HG03442 (cell line): ENCODE data around the gene MROH2A.
"Not testable (repeated sequence)": the region's sequence is repeated elsewhere in the genome, so short reads cannot be mapped to it uniquely, and the experiment has no call there.

Source experiments
- ATAC-seq: cut with Tn5 transposase; IDR thresholded peaks from one replicate; pipeline ENCODE4 v1.9.1; 2021; ENCODE audit warnings: mild to moderate bottlenecking, moderate library complexity; ENCODE audit not compliant: unreplicated experiment

MROH2A gene

DNA sequence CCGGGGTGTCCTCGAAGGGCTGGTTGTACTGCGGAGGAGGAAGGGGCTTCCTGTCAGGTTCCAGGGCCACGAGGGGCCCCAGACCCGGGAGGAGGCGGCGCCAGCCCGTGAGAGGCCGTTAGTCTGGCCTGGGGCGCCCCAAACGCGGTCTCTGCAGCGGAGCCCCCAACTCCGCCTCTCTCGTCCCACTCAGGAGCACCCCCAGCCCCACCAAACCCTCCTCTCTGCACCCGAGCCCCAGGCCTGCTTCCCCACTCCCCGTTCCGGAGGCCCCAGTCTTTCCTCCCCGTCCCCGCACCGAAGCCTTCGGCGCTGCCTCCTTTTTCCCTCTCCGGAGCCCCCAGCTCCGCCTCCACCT lies 75.7 kb downstream of the MROH2A start:
- ATAC-seq, result no peak

DNA sequence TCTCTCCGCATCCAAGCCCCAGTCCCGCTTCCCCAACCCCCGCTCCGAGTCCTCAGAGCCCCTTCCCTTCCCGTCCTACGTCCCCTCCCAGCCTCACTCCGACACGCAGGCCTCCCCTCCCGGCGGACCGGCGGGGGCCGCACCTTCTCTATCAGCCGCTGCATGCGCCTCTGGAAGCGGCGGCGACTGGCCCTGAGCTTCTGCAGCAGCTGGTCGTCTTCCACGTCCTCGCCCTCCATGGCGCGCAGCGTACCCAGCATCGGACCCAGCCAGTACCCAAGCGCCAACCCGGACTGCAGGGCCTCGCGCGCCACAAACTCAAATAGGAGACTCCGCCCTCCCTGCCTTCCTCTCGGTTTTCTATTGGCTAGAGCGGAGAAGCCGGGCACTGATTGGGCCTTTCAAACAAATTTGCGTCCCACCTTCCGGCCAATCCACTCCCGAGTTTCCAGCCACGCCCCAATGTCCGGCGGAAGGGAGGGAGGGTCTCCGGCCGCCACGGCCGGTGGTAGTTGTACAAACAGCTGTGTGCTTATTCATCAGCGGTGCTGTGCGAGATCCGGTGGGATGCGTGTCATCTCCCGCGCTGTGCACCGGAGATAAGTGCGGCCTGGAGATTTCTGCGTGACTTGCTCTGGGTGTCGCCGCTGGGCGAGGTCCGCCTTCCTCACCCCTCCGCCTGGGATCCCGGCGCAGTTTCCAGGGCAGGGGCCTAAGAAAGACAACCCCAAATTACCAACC lies 76.3 kb downstream of the MROH2A start, which contains the start of gene HJURP:
HJURP (minus strand) TSS at position 295 of the 741 bp plus-strand sequence; CDS start at position 260, 35 bp downstream.
- peak; percentile 93 for ATAC-seq

DNA sequence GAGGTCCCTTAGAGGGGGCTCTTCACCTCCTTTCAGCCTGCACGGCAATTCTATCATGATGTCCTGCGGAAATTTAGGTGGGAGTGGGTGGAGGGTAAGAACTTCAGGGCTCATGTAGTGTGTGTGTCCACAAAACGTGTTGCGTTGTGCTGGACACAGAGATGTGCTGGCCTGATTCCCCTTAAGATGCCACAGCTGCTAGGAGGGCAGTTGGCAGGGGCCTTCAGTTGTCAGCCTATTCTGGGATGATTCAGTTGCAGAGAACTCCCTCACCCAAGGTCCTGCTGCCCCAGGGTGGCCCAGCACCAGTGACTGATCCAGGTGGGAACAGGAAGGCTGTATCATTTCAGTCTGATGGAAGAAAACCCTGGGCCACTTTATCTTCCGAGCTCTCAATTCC lies 77.2 kb downstream of the MROH2A start:
- ATAC-seq, result no peak

DNA sequence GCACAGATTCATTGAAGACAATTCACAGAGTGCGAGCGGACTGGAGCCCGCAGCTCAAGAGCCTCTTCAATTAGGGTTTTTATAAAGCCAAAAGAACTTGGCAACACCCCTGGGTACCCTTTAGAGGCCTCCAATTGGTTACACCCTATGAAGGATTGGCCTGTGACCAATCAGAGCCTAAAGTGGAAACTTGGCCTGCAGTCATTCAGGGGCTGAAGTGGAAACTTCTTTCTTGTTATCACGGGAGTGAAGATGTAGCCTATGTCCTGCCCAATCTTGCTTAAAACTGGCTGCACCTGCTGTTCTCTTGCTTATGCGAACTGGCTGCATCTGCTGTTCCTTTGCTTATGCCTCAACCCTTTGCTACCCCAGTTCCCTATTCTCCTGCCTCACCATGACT lies 78.1 kb downstream of the MROH2A start:
- ATAC-seq, result no peak

DNA sequence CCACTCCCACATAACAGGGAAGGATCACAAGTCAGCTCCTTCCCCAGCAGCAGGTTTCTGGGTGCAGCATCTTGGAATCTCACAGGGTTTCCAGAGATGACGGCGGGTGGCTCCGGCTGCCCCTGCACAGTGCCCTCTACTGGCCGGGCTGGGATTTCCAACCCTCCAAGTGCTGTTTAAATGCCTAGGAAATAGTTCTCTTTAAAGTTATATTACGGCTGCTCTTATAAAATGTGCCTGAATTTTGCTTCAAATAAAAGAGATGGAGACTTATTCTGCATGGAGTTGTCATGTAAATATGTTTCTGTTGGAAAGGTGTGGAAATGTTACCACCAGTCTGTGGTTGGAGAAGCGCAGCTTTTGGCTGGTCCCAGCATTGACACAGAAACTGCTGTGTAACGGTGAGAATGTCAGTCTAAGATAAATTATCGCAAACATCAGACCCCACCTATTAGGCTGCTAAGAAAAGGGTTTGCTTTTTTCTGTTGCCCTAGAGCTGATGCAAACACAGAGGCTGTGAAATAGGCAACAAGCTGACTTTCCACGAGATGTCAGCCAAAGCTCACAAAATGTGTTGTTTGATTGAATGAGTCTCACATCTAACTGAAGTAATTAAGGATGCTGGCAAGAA lies 79.5 kb downstream of the MROH2A start:
- ATAC-seq, result no peak

DNA sequence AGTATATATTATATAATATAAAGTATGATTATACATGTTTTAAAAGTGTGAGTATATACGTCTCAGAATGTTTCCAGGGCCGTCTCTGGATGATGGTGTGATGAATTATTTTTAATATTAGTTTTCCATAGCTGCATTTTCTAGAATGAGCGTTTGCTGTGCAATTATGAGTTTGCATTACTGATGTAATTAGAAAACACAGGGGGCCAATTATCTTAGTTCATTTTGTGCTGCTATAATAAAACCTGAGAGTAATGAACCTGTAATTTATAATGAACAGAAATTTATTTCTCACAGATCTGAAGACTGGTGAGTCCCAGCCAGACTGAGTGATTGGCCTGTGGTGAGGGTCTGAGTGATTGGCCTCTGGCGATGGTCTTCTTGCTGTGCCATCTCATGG lies 80.2 kb downstream of the MROH2A start:
- no peak for ATAC-seq

DNA sequence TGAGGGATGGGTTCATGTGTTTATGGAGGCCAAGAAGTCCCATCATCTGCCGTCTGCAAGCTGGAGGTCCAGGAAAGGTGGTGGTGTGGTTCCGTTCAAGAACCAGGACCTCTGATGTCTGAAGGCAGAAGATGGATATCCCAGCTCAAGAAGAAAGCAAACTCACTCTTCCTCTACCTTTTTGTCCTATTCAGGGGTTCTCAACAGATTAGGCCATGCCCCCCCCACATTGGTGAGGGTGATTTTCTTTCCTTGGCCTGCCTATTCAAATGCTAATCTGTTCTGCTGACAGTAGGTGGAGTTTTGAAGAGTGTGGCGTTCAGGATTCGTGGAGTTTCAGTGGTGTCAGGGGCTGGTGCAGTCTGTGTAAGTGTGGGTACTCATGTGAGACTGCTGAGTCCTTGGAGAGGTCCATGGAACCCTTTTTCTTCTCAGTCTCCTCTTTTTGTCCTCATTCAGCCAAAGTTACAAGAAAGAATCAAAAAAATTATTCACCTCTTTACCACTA lies 84.2 kb downstream of the MROH2A start:
- no peak for ATAC-seq

DNA sequence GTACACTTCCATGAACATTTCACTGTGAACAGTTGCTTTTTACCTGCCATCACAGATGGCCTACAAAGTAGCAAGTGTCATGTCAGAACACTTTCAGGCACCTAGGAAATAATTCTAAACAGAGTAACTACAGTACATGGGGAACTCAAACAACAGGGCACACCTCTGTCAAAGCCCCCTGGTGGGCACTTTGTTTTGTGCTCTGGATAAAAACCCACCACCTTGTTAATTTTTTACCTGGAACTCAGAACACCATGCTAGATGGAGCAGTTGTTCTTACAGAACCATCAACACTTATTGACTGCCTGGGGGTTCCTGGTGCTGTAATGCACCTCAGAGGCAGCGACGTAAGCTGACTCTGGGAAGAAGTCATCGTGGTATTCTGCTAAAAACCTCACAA lies 87.7 kb downstream of the MROH2A start:
- ATAC-seq, result no peak

DNA sequence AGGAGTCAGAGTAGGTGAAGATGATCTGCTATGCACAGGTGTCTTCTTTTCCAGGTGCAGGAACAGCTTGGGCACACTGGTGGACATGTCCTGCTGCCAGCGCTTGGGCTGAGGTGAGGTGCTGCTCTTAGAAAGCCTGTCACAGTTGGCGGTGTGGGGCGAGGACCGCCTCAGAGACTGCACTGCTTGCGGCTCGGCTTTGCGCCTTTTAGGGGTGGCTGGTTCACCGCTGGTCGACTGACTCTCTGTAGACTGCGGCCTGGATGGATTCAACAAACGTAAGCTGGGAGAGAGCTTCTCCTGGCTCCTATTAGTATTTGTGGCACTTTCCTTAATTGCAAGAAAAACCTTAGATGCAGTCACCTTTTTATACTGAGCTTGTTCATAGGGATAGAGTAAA lies 88.3 kb downstream of the MROH2A start:
- no peak for ATAC-seq

DNA sequence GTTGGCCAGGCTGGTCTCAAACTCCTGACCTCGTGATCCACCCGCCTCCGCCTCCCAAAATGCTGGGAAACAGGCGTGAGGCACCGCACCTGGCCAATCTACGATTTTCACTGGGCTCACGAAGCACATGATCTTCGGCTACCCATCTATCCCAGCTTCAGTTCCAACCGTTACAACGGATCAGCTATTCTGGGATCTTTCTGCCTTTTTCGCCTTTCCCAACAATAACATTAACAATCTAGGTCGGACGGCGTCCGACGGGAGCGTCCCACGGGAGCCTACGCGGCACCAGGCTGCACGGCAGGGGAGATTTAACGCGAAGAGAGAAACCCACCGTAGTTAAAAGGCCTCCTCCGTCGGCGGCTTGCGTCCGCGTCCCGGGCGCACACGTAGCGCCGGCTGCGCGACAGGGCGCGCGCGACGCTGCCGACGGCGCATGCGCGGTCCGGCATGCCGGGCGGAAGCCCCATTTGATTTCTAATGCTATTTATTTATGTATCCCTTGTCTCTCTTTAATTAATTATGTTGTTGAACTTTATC lies 89.9 kb downstream of the MROH2A start, which contains the start of gene MSL3B:
MSL3B (minus strand) TSS at position 394 of the 540 bp plus-strand sequence.
- ATAC-seq, result peak; percentile 66

DNA sequence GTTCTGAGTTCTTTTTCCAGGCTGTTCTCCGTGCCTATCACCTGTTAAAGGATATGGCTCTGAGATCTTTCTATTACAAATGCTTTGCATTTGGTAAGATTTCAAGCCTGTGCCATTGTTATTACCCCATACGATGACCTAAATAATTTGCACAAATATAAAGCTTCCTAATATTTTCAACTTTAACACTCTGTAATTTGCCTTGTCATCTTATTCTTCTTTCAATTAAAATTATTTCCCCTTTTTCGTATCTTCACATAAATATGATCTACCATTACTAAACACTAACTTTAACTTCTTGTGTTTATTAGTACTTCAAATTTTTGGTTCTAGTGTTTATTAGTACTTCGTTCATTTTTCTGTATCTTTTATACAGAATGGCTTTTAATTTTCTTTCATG lies 93.3 kb downstream of the MROH2A start:
- ATAC-seq, result no peak

DNA sequence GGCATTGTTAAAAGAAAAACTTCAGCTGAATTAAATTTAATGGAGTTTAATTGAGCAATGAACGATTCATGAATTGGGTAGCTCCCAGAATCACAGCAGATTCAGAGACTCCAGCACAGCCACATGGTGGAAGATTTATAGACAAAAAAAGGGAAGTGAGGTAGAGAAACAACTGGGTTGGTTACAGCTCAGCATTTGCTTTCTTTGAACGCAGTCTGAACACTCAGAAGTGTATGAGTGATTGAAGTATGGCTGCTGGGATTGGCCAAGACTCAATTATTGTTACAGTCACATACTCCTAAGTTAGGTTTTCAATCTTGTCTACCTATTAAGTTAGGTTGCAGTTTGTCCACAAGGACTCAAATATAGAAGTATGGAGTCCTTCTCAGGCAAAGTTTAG lies 94.0 kb downstream of the MROH2A start:
- not testable (repeated sequence) for ATAC-seq

DNA sequence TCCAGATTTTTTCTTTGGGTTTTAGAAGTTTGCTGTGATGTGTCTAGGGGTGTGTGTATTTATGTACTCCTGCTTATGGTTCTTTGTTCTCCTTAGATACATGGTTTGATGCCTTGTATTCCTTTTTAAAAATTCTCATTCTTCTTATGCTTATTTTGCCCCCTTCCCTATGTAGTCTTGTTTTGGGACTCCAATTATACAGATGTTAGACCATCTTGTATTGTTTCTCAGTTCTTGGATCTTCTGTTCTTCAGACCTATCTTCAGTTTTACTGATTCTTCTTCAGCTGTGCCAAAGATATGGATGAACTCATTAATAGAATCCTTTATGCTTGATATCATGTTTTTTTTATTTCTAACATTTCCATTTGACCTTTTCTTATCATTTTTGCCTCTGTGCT lies 104.2 kb downstream of the MROH2A start:
- no peak for ATAC-seq
